NCI-H2171 treated with DMSO at 0.1 percent for 48 hours (cell line): Measurements from ENCODE around the gene HOXA2.

ENCODE experiments used
- DNase-seq: peaks from one replicate; lab custom pipeline; 2025; lab: John Stamatoyannopoulos, UW

The HOXA2 gene

GRCh38 chr7:27111751-27112277 is 9.3 kb upstream of the HOXA2 start:
- no peak for DNase-seq

DNA sequence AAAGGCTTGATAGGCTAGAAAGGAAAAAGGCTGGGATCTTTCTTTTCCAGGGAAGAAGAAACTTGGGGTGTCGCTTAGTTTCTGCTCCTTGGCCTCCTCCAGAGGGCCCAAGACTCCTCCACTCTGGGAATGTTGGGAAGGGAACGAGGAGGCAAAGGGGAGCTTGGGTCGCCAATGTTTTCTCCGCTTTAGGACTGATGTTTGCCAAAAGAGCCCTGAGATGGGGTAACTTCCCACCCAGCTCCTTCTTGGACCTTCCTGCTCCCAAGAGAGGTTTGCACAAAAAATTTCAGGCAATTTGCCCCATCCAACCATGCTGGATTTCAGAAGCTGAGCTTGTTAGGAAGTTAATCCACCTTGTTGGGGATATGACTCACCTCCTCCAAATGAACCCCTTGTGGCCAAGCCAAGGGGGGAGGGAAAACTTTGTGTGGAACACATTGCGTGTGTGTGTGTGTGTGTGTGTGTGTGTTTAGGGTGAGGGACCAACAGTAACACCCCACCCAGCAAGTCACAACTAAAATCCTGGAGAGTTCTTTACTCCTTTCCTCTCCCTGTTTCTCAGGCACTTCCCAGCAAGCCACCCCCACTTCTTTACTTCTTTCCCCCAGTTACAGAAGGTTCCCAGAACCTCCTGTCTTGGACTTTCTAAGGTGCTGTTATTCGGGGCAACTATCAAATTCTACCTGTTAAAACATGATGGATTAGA is 8.7 kb upstream of the HOXA2 start:
- no peak for DNase-seq

- DNase-seq = no peak
Measured at GRCh38 chr7:27110186-27111031, 7.9 kb upstream of the HOXA2 start.

DNA sequence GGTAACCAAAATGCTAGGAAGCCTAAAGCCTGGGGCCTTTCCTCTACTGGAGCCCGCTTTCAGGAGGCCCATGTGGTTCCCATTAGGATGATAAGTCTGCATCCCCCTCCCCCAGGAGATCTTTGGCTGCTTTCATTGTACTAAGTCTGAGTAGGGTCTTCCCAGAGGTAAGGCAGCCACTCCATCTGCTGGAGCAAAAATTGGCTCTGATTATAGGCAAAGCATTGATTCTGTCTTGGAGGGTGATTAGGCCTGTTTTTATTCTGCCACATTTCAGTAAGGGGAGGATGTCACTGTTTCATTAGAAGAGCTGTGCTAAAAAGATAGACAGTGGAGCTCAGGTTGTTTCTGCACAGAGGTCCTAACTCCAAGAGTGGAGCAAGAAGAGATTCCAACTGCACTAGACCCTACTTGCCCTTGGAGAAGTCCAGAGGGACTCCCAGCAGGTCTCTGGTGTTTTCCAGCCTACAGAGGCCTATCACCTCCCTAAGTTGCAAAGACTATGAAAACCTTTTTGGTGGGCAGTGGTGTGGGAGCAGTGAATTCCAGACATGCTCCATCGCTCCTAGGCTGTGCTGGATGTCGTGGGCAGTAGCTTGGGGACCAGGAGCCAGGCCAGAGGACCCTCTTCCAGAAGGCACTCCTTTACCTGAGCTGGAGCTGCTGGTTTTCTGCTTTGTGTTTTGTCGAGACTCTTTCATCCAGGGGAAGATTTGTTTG is 7.1 kb upstream of the HOXA2 start:
- DNase-seq = no peak

GRCh38 chr7:27108390-27109127 is 6.1 kb upstream of the HOXA2 start:
- DNase-seq = no peak

- DNase-seq = no peak
Measured at GRCh38 chr7:27107391-27108381, 5.2 kb upstream of the HOXA2 start.

DNA sequence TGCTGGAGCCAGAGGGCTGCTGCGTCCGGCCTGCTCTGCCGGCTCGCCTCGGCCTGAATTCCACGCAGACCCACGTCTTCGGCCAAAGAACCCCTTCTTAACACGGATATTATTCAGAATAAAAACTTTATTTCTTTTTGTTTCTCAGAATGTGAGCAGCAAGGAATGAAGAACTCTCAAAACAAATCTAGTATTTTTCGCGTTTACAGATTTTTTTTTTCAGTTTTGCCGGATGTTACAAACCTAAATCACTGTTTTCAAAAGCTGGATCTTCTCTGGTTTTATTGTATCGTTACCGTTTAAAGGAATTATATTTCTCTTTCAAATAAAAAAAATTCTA is 4.4 kb upstream of the HOXA2 start:
- no peak for DNase-seq

GRCh38 chr7:27106181-27106900 is 3.9 kb upstream of the HOXA2 start:
- DNase-seq = no peak

DNA sequence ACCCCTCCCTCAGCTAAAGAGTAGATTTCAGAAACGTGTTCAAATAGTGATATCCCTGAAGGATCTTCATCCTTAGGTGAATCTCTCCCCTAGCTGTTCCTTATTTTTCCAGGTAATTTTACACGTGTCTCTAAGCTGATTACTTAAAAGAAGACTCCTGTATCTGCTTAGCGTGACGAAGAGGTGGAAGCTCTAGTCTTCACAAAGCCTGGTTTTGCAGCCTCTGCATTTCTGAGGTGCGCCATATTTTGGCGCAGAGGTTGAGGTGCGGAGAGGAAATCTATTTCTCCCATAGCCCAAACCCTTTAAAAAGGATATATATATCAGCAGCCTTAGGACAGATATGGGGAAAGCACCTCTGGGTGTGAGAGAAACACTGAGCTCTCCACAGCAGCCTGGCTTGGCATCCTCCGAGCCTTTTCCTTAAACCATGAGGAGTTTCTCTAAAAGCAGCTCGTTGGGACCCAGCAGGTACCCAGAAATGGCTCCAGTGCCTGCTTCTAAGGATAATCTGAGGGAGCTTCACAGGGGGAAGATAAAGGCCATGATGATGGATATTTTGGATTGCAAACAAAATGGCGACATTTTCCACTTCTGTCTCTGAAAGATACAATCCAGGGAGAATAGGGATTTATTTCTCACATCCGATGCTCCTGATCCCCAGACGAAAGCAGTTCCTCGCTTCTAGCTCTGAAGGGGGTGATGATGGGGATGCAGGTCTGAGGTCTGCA is 3.0 kb upstream of the HOXA2 start:
- DNase-seq = no peak

DNA sequence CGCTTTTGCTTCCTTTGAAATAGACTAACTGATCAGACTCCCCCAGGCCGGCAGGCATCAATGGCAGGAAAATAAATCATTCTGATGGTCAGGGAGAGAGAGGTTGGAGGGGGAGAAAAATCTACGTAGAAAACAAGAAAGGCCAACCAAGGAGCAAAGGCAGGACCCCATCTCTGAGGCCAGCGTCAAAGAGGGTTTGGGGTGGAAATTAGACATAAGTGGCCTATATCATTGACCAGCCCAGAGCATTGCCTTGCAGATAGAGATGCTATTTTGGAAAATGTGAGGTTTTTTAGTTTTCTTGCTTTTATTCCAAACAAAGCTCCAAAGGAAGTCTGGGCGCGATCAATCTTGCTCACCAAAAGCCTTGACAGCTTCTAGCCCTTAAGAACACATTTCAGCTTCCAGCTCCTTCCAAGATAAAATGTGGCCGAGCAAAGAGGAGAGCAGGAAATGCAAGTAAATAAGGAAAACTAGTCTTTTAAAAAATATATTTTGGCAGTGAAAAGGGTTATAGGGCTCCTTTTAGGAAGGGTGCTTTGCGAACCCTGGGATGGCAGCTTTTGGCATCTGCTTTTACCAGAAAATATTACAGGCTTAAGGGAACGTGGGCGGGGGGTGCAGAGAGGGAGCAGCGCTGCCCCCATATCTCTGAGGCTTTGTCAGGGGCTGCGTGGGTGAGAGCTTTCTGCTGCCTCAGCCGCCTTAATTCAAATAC is 2.0 kb upstream of the HOXA2 start:
- no peak for DNase-seq

DNA sequence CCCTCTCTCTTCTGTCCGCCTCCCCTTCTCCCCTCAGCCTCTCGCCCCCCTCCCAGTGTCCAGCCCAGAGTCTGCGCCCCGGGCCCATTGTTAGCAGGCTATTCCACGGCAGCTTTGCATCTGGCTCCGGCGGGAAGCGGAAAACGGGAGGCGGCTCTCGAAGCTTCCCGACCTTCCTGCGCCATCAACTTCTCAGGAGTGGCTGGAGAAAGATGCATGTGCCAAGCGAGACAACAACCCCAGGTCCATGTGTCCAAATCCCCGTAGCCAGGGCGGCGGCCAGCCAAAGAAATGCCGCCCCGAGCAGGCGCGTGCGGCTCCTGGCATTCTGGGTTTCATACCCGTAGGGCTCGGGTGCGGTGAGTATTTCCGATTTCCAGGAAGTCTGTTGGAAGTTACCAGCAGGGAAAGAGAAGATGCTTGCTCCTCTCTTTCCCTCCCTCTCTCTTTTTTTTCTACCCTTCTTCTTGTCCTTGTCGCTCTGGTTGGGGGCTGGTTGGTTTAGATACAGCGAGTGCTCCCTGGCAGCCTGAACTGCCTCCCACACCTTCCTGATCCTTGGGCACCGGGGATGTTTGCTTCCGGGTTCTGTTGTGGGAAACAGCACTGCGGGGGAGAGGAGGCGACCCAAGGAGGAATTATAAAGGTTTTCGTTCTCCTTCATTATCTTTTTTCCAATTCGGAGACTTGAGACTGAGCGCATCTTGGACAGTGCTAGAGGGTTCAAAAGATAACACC is 1.2 kb upstream of the HOXA2 start:
- no peak for DNase-seq

GRCh38 chr7:27101957-27102580 is 414 bp downstream of the HOXA2 start:
- DNase-seq = no peak

GRCh38 chr7:27101171-27101956 is 1.1 kb downstream of the HOXA2 start:
- DNase-seq = no peak

DNA sequence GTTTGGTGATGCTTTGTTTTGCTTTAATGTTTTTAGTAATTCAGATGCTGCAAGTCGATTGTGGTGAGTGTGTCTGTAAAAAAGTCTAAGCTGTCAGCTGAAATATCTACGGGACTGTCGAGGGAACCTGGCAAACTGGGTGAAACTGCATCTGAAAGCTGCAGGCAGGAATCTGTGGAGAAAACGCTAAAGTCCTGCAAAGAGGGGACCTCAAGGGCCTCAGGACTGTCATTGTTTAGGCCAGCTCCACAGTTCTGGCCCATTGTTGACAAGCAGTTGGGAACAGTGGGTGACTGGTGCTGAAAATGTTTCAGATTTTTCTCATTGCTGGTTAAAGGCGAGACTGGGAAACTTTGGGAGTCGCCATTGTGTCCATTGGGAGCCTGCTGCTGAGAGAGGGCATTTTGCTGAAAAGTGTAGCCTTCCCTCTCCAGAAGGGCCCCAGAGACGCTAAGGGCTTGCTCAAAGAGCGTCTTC is 1.8 kb downstream of the HOXA2 start:
- no peak for DNase-seq

DNA sequence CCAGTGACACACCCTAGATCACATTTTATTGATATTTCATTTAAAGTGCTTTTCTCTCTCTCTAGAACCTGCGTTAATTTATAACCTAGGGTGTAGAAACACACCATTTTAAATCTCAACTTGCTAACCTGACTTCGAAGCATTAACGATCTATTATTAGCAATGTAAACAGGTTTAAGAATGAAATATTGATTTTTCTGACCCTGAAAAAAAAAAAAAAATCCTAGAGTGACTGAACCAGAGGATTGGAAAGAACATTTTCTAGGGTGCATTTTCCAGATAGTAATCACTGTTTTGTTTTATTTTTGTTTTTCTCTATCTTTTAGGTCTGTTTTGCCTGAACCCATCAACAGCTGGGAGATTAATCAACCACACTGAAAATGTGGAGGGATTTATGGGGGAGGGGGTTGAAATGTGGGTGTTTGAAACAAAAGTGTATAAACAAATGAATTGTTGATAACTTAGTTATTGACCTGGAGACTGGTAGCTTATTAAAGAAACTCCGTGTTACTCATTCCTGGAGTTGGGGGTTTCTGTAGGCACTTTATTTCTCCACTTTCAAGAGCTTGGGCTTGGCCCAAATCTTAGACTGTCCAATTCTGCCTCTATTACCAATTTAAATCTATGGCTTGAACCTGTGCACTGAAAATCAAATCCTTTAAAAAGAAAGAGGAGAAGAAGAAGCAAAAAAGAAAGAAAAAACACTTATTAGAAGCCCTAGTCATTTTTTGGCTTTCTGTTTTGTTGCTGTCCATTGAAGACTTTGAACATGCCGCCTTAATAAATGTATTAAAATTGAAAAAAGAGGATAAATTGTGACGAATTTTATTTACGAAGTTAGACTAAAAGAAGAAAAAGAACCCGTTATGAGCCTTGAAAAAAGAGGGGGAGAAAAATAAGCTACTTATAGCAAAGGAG is 2.8 kb downstream of the HOXA2 start:
- DNase-seq = no peak
